Gastroesophageal sphincter (tissue), 3 donors: ENCODE data around the gene HPCA.

Experiments used
- EP300 ChIP-seq: sonication (generic); formaldehyde crosslinking; IDR thresholded peaks from one replicate; pipeline ENCODE4 v1.6.1; 2017; ENCODE audit warnings: antibody characterized with exemption, mild to moderate bottlenecking
- POLR2A ChIP-seq, 2 donors: fragments of 450-650 bp; IDR thresholded peaks; one replicate each; pipeline ENCODE4 v1.6.1; 2017; ENCODE audit warnings: antibody characterized with exemption in 2 of 2, mild to moderate bottlenecking in 2 of 2, moderate library complexity in 1 of 2
- POLR2AphosphoS5 ChIP-seq: sonication (generic); formaldehyde crosslinking; IDR thresholded peaks from one replicate; pipeline ENCODE4 v1.6.1; 2017; ENCODE audit warnings: antibody characterized with exemption
- TF ChIP-seq, protein P1 (sequence below), 4 experiments: fragments of 200-600 bp in 2 of 4; fragments of 450-650 bp in 2 of 4; sonication (generic) in 1 of 4; IDR thresholded peaks; one replicate each; pipeline ENCODE4 v1.5.1; 2017 to 2019; ENCODE audit warnings: antibody characterized with exemption in 4 of 4, mild to moderate bottlenecking in 2 of 4, moderate library complexity in 2 of 4

DNA sequence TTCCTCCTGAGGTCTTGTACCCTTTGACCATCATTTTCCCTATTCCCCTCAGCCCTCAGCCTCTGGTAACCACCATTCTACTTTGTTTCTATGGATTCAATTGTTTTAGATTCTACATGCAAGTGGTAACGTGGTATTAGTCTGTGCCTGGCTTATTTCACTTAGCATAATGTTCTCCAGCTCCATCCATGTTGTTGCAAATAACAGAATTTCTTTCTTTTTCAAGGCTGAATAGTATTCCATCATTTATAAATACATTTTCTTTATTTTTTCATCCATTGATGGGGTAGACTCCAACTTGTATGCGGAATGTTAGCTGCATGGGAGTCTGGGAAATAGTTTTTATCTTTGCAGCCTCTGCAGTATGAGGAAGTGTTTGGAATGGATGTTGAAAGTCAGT lies 41.1 kb downstream of the HPCA start:
- TF ChIP-seq, protein P1, sequence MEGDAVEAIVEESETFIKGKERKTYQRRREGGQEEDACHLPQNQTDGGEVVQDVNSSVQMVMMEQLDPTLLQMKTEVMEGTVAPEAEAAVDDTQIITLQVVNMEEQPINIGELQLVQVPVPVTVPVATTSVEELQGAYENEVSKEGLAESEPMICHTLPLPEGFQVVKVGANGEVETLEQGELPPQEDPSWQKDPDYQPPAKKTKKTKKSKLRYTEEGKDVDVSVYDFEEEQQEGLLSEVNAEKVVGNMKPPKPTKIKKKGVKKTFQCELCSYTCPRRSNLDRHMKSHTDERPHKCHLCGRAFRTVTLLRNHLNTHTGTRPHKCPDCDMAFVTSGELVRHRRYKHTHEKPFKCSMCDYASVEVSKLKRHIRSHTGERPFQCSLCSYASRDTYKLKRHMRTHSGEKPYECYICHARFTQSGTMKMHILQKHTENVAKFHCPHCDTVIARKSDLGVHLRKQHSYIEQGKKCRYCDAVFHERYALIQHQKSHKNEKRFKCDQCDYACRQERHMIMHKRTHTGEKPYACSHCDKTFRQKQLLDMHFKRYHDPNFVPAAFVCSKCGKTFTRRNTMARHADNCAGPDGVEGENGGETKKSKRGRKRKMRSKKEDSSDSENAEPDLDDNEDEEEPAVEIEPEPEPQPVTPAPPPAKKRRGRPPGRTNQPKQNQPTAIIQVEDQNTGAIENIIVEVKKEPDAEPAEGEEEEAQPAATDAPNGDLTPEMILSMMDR (IDR thresholded peaks at IDR 0.05): no peak
- TF ChIP-seq POLR2A (IDR thresholded peaks at IDR 0.05) (no peak), POLR2AphosphoS5 (no peak), EP300 (no peak)
